Erythroblast (primary cell): ENCODE measurements around the gene ETV3.

Experiments
- GATA1 ChIP-seq: IDR thresholded peaks from 2 replicates; pipeline ENCODE4 v1.6.1; 2011; ENCODE audit warnings: low read depth, mild to moderate bottlenecking, control low read depth, low read length, moderate library complexity
- POLR2A ChIP-seq: IDR thresholded peaks from 2 replicates; pipeline ENCODE4 v1.6.1; 2011; ENCODE audit warnings: mild to moderate bottlenecking, low read length

GRCh38 chr1:157154940-157155514 is 16.8 kb upstream of the ETV3 start:
- no peak for TF ChIP-seq POLR2A
- TF ChIP-seq GATA1, result no peak
